Right lobe of liver (tissue), 6 donors: ENCODE results near the gene OBSCN. TPM values are rescaled to one million over a fixed set of nuclear protein-coding genes. Genes with fewer than 3 reads are reported as not detected.

Source experiments
- ATAC-seq, 4 donors: fragments of 200-7000 bp; cut with Tn5 transposase; one replicate each; pipeline ENCODE4 v1.9.1; 2020; ENCODE audit warnings: mild to moderate bottlenecking in 4 of 4, moderate library complexity in 4 of 4
- DNase-seq, 3 donors: peaks; one replicate each; pipeline ENCODE4 v3.0.0-alpha.2; 2020
- H3K27ac ChIP-seq, 3 donors: fragments of 200-600 bp; one replicate each; pipeline ENCODE4 v1.8.0; 2022
- H3K27me3 ChIP-seq, 2 donors: fragments of 200-600 bp; one replicate each; pipeline ENCODE4 v1.8.0; 2022
- H3K36me3 ChIP-seq, 4 donors: fragments of 200-600 bp; sonication (generic) in 1 of 4; one replicate each; pipeline versions ENCODE4 v1.5.1 to v1.8.0; 2017 to 2022; ENCODE audit warnings: control low read depth in 1 of 4
- H3K4me1 ChIP-seq, 4 donors: fragments of 200-600 bp; sonication (generic) in 1 of 4; one replicate each; pipeline versions ENCODE4 v1.5.1 to v1.8.0; 2017 to 2022; ENCODE audit warnings: control low read depth in 1 of 4
- H3K4me3 ChIP-seq, 3 donors: fragments of 200-600 bp; one replicate each; pipeline ENCODE4 v1.8.0; 2022
- H3K9me3 ChIP-seq, 4 donors: fragments of 200-600 bp; sonication (generic) in 1 of 4; one replicate each; pipeline versions ENCODE4 v1.5.1 to v1.8.0; 2017 to 2022; ENCODE audit warnings: control low read depth in 1 of 4
- POLR2A ChIP-seq: fragments of 450-650 bp; IDR thresholded peaks from one replicate; pipeline ENCODE4 v1.6.1; 2017; ENCODE audit warnings: antibody characterized with exemption, mild to moderate bottlenecking
- whole genome bisulfite sequencing: methylation state at CpG from one replicate; pipeline ENCODE4 v1.1.6; 2018; ENCODE audit warnings: low coverage, low lambda C conversion rate; ENCODE audit not compliant: insufficient coverage; ENCODE audit errors: missing lambda C conversion rate; 5-methylcytosine and 5-hydroxymethylcytosine counted together
- intact Hi-C, 2 donors: fragments of 100-400 bp; cut with DNase I; formaldehyde crosslinking; loops; one replicate each; pipeline versions ENCODE4 v1.11.2 to v1.14.1; 2022
- total RNA-seq, 6 experiments: library from RNA; depleted of rRNA in 2 of 6; stranded (reverse); fragments of >200 nt in 2 of 6; fragmentation: NEBNext Ultra II Directional in 3 of 6; extraction: Animal tissue kit (Norgen Biotek cat#: 25700) in 3 of 6; gene quantifications; one replicate each; pipeline versions ENCODE4 v1.1.0 to v1.2.4, GENCODE V29; 2016 to 2023
- TF ChIP-seq, protein P1 (sequence below), 4 donors: fragments of 200-600 bp in 3 of 4; fragments of 450-650 bp in 1 of 4; IDR thresholded peaks; one replicate each; pipeline versions ENCODE4 v1.5.1 to v1.8.0; 2016 to 2022; ENCODE audit warnings: antibody characterized with exemption in 4 of 4, mild to moderate bottlenecking in 2 of 4
- donor health status: DM: no; HTN: yes; CAD: no.
- donor health status: DM: no; HTN: no; CAD: no.
- donor health status: DM: no; HTN: no; CAD: no.
- donor health status: DM: no; HTN: yes; CAD: no.
- donor health status: DM: no; HTN: yes; CAD: no.

OBSCN gene
- total RNA-seq, 6 experiments from 2014 or later = 0.43 to 3.5 (median 2.0) TPM

DNA sequence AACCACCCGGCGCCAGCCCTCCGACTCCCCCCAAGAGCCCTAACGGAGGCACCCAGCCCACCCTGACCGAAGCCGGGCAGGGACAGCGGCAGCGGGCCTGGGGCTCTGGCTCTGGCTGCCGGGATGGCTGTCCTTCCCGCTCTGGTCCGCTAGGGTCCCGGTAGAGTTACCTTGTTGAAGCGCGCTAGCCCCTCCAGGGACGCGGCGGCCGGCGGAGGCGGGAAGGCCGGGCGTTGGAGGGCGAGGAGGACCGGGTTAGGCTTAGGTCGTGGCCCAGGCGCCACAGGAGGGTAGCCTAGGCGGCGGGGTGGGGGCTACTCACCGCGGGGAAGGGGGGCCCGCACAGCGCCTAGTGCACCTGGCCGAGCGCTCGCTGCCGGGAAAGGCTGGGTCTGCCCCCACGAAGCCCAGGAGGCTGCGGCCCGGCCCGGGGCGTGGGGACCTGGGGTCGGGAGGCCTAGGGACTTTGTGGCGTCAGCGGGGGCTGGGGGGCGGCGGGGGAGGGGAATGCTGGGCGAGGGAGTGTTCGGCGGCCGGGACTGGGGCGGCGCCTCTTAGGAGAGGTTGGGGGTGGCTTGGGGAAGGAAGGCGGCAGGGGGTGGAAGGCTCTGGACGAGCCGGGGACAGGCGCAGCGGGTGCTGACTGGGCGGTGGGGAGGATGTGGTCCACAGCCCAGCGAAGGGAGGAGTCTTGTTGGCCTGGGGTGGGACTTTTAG lies 208.5 kb downstream of the OBSCN start, which contains the start of gene TRIM17:
Gene TRIM17, minus strand, starts transcription at position 645 of the 717 bp plus-strand sequence. CDS start 1,789 bp downstream, outside the sequence.
- H3K27ac ChIP-seq = no peak within 1 kb of the TSS
- DNase-seq (no peak), ATAC-seq (peak; percentile 40 to 51 (median 43))
- no peaks in the 10 kb centered on the region for H3K27me3 ChIP-seq
- no peak for TF ChIP-seq POLR2A
- TF ChIP-seq, protein P1, sequence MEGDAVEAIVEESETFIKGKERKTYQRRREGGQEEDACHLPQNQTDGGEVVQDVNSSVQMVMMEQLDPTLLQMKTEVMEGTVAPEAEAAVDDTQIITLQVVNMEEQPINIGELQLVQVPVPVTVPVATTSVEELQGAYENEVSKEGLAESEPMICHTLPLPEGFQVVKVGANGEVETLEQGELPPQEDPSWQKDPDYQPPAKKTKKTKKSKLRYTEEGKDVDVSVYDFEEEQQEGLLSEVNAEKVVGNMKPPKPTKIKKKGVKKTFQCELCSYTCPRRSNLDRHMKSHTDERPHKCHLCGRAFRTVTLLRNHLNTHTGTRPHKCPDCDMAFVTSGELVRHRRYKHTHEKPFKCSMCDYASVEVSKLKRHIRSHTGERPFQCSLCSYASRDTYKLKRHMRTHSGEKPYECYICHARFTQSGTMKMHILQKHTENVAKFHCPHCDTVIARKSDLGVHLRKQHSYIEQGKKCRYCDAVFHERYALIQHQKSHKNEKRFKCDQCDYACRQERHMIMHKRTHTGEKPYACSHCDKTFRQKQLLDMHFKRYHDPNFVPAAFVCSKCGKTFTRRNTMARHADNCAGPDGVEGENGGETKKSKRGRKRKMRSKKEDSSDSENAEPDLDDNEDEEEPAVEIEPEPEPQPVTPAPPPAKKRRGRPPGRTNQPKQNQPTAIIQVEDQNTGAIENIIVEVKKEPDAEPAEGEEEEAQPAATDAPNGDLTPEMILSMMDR (IDR thresholded peaks at IDR 0.05) = peak in 2 of 4 donors; percentile 10 to 27
- intact Hi-C loops = no loop called here
- H3K4me1 ChIP-seq = peaks cover 0 to 7% (median 0%) of the 10 kb centered on the region in 4 donors
- H3K36me3 ChIP-seq = no peaks in the 10 kb centered on the region
- peak within 1 kb of the TSS in 2 of 3 donors; percentile 5 to 21 for H3K4me3 ChIP-seq
- 5% methylated on average over 25 of the region's 59 CpGs for WGBS
- H3K9me3 ChIP-seq = no peaks in the 10 kb centered on the region

DNA sequence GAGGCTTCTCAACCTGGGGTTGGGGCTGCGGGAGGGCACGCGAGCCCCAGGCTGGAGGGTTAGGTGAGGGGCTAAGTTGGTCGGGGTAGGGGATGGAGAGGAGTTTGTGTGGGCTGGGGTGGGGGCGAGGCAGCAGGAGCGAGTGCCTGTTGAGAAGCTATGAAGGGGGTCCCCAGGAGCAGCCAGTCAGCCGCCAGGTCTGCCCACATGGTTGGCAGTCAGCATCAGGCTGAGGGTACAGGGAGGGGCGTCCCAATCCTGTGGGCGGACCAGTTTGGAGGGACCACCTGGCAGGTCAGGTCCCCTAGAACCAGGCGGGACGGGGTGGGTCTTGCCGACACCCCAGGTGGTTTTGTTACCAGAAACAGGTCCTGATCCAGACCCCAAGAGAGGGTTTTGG lies 209.2 kb downstream of the OBSCN start:
- DNase-seq (no peak), ATAC-seq (peak in 1 of 4 donors; percentile 15)
- Histone ChIP-seq H3K4me1 (peaks cover 0 to 7% (median 0%) of the 10 kb centered on the region in 4 donors), H3K27ac (no peak overlapping the region), H3K4me3 (no peak overlapping the region), H3K9me3 (no peaks in the 10 kb centered on the region), H3K36me3 (no peaks in the 10 kb centered on the region), H3K27me3 (no peaks in the 10 kb centered on the region)
- 37% methylated on average over 5 of the region's 12 CpGs for WGBS
- no peak for TF ChIP-seq POLR2A
- TF ChIP-seq, protein P1 (IDR thresholded peaks at IDR 0.05) = no peak
- intact Hi-C loops = no loop called here

DNA sequence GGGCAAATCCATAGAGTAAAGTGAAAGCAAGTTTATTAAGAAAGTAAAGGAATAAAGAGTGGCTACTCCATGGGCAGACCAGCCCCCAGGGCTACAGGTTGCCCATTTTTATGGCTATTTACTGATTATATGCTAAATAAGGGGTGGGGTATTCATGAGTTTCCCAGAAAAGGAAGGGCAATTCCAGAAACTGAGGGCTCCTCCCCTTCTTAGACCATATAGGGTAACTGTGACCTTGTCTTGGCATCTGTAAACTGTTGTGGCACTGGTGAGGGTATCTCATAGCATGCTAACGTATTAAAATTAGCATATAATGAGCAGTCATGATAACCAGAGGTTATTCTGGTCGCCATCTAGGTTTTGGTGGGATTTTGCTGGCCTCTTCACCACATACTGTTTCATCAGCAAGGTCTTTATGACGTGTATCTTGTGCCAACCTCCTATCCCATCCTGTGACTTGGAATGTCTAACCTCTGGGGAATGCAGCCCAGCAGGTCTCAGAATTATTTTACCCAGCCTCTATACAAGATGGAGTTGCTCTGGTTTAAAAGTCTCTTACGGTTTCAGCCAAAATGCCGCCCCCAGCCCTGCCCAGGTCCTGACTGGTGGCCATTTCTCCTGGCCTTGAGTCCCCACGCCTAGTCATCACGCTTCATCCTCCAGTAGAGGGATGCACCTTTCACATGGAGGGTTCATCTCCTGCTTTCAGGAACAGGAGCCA lies 209.8 kb downstream of the OBSCN start:
- Histone ChIP-seq H3K36me3 (no peaks in the 10 kb centered on the region), H3K9me3 (no peaks in the 10 kb centered on the region), H3K27me3 (no peaks in the 10 kb centered on the region), H3K4me3 (no peak overlapping the region), H3K4me1 (peaks cover 0 to 7% (median 0%) of the 10 kb centered on the region in 4 donors), H3K27ac (no peak overlapping the region)
- TF ChIP-seq, protein P1 (IDR thresholded peaks at IDR 0.05) = no peak
- no peak for TF ChIP-seq POLR2A
- no peak for DNase-seq
- WGBS = 93% methylated on average over 3 of the region's 7 CpGs
- intact Hi-C loops = no loop called here
- no peak for ATAC-seq

DNA sequence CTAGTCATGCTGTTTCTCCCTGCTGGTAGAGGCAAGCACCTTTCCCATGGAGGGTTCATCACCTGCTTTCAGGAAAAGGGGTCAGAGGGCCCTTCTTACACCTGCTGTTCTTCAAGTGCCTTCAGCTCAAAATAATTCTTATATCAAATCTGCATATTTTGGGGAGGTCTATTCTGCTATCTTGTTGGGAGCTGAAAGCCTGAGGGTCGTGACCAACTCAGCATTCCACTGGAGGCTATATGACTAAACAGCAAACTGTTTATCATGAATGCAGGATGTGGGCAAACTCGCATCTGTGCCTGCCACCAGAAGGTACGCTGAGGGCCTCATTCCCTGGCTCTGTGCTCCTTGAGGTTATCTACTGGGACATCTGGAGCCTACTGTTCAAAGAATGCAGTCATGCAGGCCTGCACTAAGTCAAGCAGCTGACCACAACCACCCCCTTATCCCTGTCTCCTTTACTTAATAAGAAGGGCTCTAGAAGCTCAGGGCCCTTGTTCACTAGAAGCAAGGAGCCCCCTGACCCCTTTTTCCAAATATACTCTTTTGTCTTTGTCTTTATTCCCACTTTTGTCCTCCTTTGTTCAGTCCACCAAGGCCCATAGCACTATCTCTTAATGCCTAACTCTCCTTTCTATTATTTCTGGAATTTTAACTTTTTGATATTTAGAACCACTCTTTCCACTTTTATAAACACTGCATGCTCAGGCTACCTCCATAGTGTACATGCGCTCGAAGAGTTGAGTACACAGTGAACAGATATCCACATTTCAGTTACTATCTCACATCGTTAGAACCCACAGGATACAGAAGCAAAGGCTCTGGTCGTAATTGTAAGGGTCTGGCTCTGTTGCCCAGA lies 213.4 kb downstream of the OBSCN start:
- TF ChIP-seq, protein P1 (IDR thresholded peaks at IDR 0.05) = no peak
- TF ChIP-seq POLR2A = no peak
- Histone ChIP-seq H3K27ac (no peak overlapping the region), H3K9me3 (no peaks in the 10 kb centered on the region), H3K27me3 (no peaks in the 10 kb centered on the region), H3K4me1 (peaks cover 0 to 15% (median 6%) of the 10 kb centered on the region in 4 donors), H3K4me3 (no peak overlapping the region), H3K36me3 (no peaks in the 10 kb centered on the region)
- intact Hi-C loops = no loop called here
- ATAC-seq = no peak
- WGBS = 88% methylated on average over 4 of the region's 7 CpGs
- no peak for DNase-seq
